Stimulated activated CD8-positive, alpha-beta memory T cell treated with anti-CD3 and anti-CD28 coated beads, Interleukin-4, amount 100 ng/mL, for 48 hours (primary cell): ENCODE results near the gene FCHSD2.
A peak's percentile ranks its signal among the peaks of the same experiment; 100 is the strongest.
"Not testable (repeated sequence)": the region's sequence is repeated elsewhere in the genome, so short reads cannot be mapped to it uniquely, and the experiment has no call there.

Source experiments
- DNase-seq: peaks from one replicate; pipeline ENCODE4 v3.0.0-alpha.2; 2020

The FCHSD2 gene

GRCh38 chr11:72829884-72830533 lies 312.1 kb downstream of the FCHSD2 start:
- DNase-seq, result no peak

- DNase-seq, result no peak
These were observed 312.9 kb downstream of the FCHSD2 start for GRCh38 chr11:72829178-72829577.

DNA sequence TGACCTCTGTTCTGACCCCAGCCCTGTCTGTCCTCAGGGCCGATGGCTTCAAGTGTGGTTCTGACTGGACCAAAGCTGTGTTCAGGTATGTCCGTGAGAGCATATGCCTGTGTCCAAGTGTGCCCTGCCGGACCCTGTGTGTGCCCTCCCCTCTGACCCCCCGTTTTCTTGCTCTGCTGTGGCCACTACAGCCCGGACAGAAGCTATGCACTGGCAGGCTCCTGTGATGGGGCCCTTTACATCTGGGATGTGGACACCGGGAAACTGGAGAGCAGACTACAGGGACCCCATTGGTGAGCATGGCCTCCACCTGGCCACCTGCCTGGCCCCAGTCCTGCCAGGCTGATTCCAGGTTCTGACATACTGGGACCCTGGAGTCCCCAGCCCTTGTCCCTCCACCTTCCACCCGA lies 313.4 kb downstream of the FCHSD2 start:
- no peak for DNase-seq

DNA sequence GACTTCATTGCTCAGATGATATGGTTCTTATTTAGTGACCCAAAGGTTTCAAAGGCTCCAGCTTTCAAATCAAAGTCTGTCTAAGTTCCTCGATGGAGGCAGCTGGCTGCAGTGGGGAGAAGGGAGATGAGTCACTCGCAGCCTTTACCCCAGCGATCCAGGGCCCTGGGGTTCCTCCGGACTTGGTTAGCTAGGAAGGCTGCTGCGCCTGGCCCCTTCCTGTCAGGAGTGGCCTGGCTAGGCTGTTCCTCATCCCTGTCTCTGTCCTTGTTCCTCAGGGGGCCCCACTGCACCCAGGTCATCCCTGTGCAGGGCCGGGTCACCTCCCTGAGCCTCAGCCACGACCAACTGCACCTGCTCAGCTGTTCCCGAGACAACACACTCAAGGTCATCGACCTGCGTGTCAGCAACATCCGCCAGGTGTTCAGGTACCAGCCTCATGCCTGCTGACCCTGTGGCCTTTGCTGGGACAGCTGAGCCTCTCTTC lies 314.0 kb downstream of the FCHSD2 start:
- no peak for DNase-seq

DNA sequence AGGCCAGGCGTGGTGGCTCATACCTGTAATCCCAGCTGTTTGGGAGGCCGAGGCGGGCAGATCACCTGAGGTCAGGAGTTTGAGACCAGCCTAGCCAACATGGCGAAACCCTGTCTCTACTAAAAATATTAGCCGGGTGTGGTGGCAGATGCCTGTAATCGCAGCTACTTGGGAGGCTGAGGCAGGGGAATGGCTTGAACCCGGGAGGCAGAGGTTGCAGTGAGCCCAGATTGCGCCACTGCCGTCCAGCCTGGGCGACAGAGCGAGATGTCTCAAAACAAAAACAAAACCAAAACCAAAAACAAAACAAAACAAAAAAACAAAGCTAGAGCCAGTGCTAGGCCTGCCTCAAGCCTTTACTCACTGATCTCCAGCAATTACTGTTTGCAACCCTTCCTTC lies 314.5 kb downstream of the FCHSD2 start:
- not testable (repeated sequence) for DNase-seq

- DNase-seq, result no peak
These were observed 315.1 kb downstream of the FCHSD2 start for GRCh38 chr11:72826942-72827480.

GRCh38 chr11:72826191-72826941 lies 315.8 kb downstream of the FCHSD2 start:
- no peak for DNase-seq

GRCh38 chr11:72825661-72826060 lies 316.5 kb downstream of the FCHSD2 start:
- no peak for DNase-seq

DNA sequence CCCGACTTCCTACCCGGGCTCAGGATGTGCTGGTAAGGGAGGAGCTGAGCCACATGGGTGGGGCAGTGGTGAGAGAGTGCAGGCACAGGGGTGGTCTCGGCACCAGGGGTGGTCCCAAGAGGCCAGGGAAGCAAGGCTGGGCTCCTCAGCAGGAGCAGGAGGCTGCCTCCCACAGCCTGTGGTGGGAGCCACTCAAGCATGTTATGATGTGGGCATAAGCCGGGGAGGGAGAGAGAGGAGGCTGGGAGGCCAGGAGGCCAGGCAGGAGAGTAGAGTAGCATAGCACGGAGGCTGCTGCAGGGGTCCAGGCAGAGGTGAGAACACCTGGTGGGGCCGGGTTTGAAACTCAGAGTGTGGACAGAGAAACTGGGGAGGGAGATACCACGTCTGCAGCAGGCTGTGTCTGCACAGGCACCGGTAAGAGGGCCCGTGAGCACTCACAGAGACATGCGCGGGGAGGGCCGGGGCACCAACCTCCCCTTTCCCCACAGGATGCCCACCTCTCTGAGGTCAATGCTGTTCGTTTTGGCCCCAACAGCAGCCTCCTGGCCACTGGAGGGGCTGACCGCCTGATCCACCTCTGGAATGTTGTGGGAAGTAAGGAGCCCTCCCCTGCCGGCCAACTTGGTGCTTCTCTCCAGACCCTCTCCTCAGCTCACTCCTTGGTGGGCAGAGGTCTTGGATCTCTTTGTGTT lies 317.2 kb downstream of the FCHSD2 start:
- no peak for DNase-seq

DNA sequence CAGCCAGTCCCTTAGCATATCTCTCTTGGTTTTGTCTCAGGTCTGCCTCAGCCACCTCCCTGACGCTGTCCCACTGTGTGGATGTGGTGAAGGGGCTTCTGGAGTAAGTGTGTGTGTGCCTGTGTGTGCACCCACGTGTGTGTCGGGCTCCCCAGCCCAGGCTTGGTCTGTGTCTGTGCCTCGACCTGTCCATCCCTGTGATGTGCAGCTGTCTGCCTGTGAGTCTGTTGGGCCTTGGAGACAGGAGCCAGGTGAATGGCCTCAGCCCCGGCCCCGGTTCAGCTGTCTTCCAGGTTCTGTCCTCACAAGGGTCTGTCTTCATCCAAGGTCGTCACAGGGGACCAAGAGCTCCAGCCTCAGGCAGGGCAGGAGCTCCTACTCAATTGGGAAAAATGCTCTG lies 318.1 kb downstream of the FCHSD2 start:
- no peak for DNase-seq

DNA sequence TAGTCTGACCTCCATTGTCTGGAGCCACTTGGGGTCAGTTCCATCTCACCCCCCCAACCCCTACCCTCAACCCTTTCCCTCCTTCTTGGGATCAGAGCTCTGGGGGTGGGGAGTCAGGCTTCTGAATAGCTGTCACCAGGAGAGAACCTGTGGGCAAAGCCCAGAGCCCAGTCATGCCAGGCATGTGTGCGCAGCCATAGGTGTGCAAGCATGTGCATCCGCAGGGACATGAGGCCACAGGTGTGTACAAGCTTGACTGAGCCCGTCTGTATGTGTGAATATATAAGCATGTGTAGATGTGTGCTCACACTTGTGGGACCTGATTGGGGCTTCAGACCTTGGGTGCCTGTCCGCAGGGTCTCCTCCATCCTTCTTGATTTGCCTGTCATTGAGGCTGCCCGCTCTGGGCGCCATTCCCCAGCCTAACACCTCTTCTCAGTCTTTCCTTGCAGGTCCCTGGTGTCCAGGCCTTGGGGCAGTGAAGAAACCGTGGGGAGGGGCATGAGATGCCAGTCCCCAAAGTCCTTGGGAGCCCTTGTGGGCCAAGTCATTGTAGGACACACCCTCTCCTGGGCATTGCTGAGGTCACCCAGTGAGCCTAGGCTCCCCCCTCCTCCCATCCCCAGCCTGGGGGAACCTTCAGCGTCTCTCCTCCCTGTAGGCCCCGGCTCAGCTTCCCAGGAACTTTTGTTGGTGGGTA lies 318.9 kb downstream of the FCHSD2 start:
- no peak for DNase-seq

- DNase-seq, result peak; percentile 83
These were observed 320.0 kb downstream of the FCHSD2 start for GRCh38 chr11:72821920-72822799.

- DNase-seq, result no peak
These were observed 320.7 kb downstream of the FCHSD2 start for GRCh38 chr11:72821221-72821919.

DNA sequence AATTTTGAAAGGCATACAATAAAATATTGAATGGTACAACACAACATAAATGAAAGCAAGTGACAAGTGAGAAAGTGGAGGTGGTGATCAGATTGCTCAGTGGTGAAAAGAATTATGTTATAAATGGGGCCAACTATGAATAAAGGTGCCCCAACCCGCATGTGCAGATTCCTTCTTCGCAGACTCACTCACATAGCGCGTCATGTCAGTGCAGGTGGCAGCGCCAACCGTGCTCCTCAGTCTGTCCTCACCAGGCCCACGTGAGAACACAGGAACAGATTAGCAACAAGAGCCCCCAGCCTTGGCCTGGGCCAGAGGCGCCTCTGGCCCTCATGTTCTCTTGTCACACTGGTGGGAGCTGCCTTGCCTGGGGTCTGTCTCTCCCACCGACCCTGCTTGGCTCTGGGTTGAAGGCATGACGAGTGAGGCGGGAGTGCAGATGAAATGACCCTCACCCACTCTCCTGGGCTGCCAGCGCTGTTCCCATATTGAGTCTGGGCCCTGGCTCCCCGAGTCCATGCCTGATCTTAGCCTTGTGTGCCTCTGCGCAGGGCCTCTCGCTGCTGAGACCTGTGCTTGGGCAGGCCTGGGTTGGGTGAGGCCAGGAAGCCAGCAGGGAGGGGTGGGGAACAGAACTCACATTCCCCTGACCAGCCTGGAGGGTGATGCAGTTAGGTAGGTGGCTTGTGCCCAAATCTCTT lies 321.5 kb downstream of the FCHSD2 start:
- DNase-seq, result no peak

DNA sequence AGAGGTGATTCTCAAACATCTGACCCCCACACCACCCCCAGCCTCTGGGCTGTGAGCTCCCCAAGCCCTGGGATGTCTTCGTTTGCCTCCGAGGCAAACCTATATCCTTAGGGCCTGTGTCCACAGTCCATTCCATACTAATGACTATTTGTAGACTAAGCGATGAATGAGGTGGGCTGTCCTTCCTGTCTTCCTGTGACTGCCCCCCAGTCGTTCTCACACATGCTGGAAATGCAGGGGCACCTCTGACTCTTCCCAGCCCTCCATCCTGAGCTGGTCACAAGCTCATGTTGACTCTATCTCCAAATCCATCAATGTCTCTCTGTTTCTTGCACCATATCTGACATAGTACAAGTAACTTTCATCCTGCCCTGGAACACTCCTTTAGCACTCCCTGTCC lies 323.1 kb downstream of the FCHSD2 start:
- no peak for DNase-seq

DNA sequence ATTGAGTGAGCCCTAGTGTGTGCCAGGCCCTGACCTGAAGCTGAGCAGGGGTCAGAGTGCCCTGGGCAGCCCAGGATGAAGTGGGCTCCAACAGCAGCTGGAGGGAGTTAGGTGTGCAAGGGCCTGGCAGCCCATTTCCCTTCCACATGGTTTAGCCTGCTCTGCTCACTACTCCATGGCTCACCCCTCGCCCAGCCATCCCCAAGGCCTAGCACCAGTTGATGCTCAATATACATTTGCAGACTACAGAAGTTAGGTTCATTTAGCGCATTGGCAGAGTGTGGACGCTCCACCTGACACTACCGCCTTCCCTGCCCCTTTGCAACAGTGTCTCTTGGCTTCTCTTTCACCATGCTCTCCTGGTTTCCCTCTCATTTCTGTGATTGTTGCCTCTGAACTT lies 324.2 kb downstream of the FCHSD2 start:
- DNase-seq, result no peak

GRCh38 chr11:72816404-72816990 lies 325.6 kb downstream of the FCHSD2 start:
- DNase-seq, result no peak

DNA sequence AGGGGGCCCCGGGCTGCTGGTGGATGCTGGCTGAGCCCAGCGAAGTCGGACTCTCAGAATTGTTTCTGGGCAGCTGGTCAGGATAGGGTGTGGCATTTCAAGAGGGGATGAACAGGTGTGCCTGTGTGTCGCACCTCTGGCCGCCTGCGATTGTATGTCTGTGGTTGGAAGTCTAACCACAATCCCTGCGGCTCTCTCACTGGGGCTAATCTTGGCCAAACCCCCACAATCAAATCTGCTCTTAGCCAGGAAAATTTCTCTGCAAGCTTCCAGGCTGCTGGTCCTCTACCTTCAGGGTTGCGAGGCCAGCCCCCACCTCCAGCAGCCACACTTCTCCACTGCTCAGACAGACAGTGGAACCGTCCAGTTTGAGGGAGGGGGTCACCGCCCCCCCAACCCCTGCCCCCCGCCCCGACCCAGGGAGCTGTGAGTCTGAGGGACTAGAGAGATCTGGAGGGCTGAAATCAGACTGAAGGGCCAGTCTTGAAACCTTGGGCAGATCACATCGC lies 327.0 kb downstream of the FCHSD2 start:
- no peak for DNase-seq

- peak; percentile 93 for DNase-seq
These were observed 327.6 kb downstream of the FCHSD2 start, which contains the start of gene ATG16L2 for GRCh38 chr11:72814286-72815109. Gene ATG16L2, plus strand, starts transcription at chr11:72814411. Its CDS starts 35 bp downstream, at chr11:72814446.
